ENCODE data around the gene VTA1. TPM values are rescaled to one million over a fixed set of nuclear protein-coding genes. Genes with fewer than 3 reads are reported as not detected.
"Not testable (repeated sequence)": the region's sequence is repeated elsewhere in the genome, so short reads cannot be mapped to it uniquely, and the experiment has no call there.

VTA1 gene
- total RNA-seq (10 to 100 TPM; 29.6 to 35.2 (median 30.7) TPM), polyA plus RNA-seq (22.0 TPM)
- long read RNA-seq, donor 1, full-length matches to known transcripts: 100 of 110 reads
- long read RNA-seq, donor 1, partial matches to known transcripts: 4 of 110 reads
- long read RNA-seq, donor 1, other reads (novel, unspliced or antisense): 6 of 110 reads
- long read RNA-seq, donor 2, full-length matches to known transcripts: 34 of 37 reads
- long read RNA-seq, donor 2, partial matches to known transcripts: 1 of 37 reads
- long read RNA-seq, donor 2, other reads (novel, unspliced or antisense): 2 of 37 reads
- long read RNA-seq, donor 3, full-length matches to known transcripts: 220 of 237 reads
- long read RNA-seq, donor 3, partial matches to known transcripts: 11 of 237 reads
- long read RNA-seq, donor 3, other reads (novel, unspliced or antisense): 6 of 237 reads
- long read RNA-seq, donor 4, full-length matches to known transcripts: 46 of 46 reads
- long read RNA-seq, donor 4, partial matches to known transcripts: 0 of 46 reads
- long read RNA-seq, donor 4, other reads (novel, unspliced or antisense): 0 of 46 reads

DNA sequence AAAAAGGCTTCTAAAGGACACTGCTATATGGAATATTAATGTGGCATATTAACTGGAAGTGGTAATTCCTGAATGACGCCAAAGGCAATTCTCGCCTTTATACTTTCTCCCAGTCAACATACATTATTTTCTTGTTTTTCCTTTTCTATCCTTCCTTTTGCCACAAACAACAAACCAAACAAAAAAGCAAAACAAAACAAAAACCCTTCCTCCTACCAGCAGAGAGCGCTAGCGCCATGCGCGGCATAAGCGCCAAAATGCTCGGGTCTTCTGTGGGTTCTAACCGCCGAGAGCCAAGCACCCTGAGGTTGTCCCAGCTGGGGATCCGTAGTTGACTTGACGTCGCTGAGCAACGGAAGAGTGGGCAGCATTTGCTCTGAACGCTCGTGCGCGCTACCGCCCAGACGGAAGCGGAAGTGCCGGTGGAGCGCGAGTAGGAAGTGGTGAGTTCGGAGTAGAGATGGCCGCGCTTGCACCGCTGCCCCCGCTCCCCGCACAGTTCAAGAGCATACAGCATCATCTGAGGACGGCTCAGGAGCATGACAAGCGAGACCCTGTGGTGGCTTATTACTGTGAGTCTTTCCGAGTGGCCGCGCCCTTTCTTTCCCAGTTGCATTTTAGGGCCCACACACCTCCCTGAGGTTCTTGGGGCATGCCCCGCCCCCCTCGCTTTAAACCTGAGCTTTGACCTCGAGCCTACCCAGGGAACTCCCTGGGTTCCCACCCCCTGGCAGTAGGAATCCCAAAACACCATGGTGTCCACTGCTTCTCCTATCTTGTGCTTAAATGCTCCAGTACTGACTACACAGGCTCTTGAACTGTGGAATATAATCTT, at the start of gene VTA1, which contains the start of gene NMBR:
Gene VTA1 (plus strand): TSS at position 436 of the 835 bp plus-strand sequence. CDS start 25 bp downstream, at position 461.
Gene NMBR (minus strand): TSS at position 295 of the 835 bp plus-strand sequence. CDS start 58,464 bp downstream, outside the sequence.
- DNase-seq (peak; percentile 97 to 98 (median 98)), ATAC-seq (peak; percentile 99 to 100)
- H3K9me3 ChIP-seq (ENCODE audit: control insufficient read depth, low read length): no peaks in the 10 kb centered on the region
- intact Hi-C loops (cut with DNase I): loop anchor here in 2 of 4 donors (5.0 kb wide), 2 partner anchors 60 to 240 kb away; no protein-coding TSS in a partner anchor
- H3K27ac ChIP-seq (ENCODE audit: low read length): peak within 1 kb of the TSS; percentile 0
- H3K4me1 ChIP-seq (ENCODE audit: control insufficient read depth, insufficient read depth, low read length): peaks cover 2% of the 10 kb centered on the region
- WGBS: under 1% methylated on average over 38 of the region's 38 CpGs
- H3K4me3 ChIP-seq (ENCODE audit: low read length): peak within 1 kb of the TSS; percentile 90
- H3K27me3 ChIP-seq (ENCODE audit: control insufficient read depth, insufficient read depth): no peaks in the 10 kb centered on the region

- ATAC-seq; intact Hi-C loops (cut with DNase I): not testable (repeated sequence)
- WGBS: 74% methylated on average over 5 of the region's 5 CpGs
These were observed 42.2 kb upstream of the VTA1 start for GRCh38 chr6:142104820-142105219.

GRCh38 chr6:142110820-142111219, 36.2 kb upstream of the VTA1 start:
- ATAC-seq; H3K4me3 ChIP-seq (ENCODE audit: low read length); H3K4me1 ChIP-seq (ENCODE audit: control insufficient read depth, insufficient read depth, low read length); H3K9me3 ChIP-seq (ENCODE audit: control insufficient read depth, low read length); H3K27me3 ChIP-seq (ENCODE audit: control insufficient read depth, insufficient read depth); H3K27ac ChIP-seq (ENCODE audit: low read length): not testable (repeated sequence)
- 87% methylated on average over 9 of the region's 9 CpGs for WGBS
- intact Hi-C loops (cut with DNase I): loop anchor here in 2 of 4 donors (10.0 kb wide), 2 partner anchors 426 to 436 kb away; no protein-coding TSS in a partner anchor
- DNase-seq: peak in 1 of 3 donors; percentile 9

More at GRCh38 chr6:142104820-142105219, 42.2 kb upstream of the VTA1 start:
- H3K9me3 ChIP-seq (ENCODE audit: control insufficient read depth, low read length); DNase-seq; H3K4me3 ChIP-seq (ENCODE audit: low read length); H3K27ac ChIP-seq (ENCODE audit: low read length); H3K4me1 ChIP-seq (ENCODE audit: control insufficient read depth, insufficient read depth, low read length); H3K27me3 ChIP-seq (ENCODE audit: control insufficient read depth, insufficient read depth): not testable (repeated sequence)

DNA sequence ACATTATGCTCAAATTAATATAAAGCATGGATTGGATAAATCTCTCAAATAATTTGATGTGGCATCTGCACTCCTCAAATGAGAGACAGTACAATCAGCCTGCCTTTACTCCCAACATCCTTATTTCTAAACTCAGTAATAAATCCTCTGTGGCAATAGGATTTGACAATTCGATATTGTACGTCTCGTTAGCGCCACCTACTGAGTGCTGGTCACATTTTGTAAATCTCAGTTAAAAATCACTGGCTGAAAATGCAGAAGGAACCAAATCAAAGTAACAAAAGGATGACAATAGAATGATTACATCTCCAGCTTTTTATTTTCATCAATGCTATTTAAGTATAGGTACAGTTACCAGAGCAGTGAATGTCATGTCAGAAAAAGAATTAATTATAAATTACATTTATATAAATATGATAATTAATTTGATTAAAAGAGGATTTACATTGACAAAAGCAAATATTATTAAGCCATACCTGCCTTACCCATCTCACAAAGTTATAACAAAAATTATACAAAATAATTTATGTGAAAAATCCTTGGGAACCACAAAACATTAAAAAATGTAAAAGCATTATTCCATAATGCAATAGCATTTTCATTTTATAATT, 34.5 kb upstream of the VTA1 start:
- peak; percentile 63 to 85 (median 66) for DNase-seq
- Histone ChIP-seq H3K4me1 (ENCODE audit: control insufficient read depth, insufficient read depth, low read length) (no peaks in the 10 kb centered on the region), H3K27me3 (ENCODE audit: control insufficient read depth, insufficient read depth) (no peaks in the 10 kb centered on the region), H3K27ac (ENCODE audit: low read length) (no peak overlapping the region), H3K9me3 (ENCODE audit: control insufficient read depth, low read length) (no peaks in the 10 kb centered on the region), H3K4me3 (ENCODE audit: low read length) (no peak overlapping the region)
- 0% methylated on average over 4 of the region's 4 CpGs for WGBS
- intact Hi-C loops (cut with DNase I): loop anchor here in 2 of 4 donors (10.0 kb wide), 2 partner anchors 428 to 438 kb away; no protein-coding TSS in a partner anchor
- no peak for ATAC-seq

DNA sequence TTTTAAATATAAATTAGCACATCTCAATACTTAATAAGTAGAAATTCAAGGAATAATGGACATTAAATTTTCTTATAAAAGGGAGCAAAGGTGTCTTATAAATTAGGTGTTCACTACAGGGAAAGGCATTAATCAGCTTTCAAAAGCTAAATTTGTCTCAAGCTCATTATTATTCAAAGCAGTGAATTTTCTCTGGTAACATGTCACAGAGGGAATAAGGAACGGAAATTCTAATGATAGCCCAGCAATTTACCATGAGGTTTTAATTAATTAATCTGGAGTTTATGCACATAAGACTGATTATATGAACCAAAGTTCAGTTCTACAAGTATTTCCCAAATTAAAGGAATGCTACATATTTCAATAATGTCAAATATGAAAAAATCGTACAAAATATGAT, 29.7 kb upstream of the VTA1 start:
- no peaks in the 10 kb centered on the region for H3K4me1 ChIP-seq (ENCODE audit: control insufficient read depth, insufficient read depth, low read length)
- no peaks in the 10 kb centered on the region for H3K9me3 ChIP-seq (ENCODE audit: control insufficient read depth, low read length)
- DNase-seq: no peak
- no peak overlapping the region for H3K4me3 ChIP-seq (ENCODE audit: low read length)
- ATAC-seq: no peak
- no peaks in the 10 kb centered on the region for H3K27me3 ChIP-seq (ENCODE audit: control insufficient read depth, insufficient read depth)
- H3K27ac ChIP-seq (ENCODE audit: low read length): no peak overlapping the region
- intact Hi-C loops (cut with DNase I): loop anchor here in 2 of 4 donors (10.0 kb wide), 2 partner anchors 433 to 443 kb away; no protein-coding TSS in a partner anchor
- WGBS: 74% methylated on average over 2 of the region's 2 CpGs

DNA sequence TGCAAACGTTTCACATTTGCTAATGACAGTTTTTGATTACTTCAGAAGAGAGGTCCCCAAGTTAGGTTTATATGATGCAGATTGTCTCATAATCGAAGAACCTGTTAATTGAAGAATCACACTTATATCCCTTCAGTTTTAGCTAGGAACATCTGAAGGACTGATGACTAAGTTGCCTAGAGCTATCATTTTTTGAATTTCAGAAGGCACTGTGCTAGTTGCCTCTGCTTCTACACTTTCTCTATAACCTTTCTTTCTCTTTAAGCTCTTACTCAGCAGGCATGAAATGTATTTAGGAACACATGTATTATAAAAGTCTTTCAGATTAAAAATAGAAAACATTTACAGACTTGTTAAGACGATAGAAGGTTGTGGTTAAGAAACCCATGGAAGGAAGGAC, 28.7 kb upstream of the VTA1 start:
- no peaks in the 10 kb centered on the region for H3K4me1 ChIP-seq (ENCODE audit: control insufficient read depth, insufficient read depth, low read length)
- intact Hi-C loops (cut with DNase I): loop anchor here in 2 of 4 donors (10.0 kb wide), 2 partner anchors 434 to 444 kb away; no protein-coding TSS in a partner anchor
- H3K9me3 ChIP-seq (ENCODE audit: control insufficient read depth, low read length): no peaks in the 10 kb centered on the region
- DNase-seq (no peak), ATAC-seq (no peak)
- no peak overlapping the region for H3K27ac ChIP-seq (ENCODE audit: low read length)
- no peaks in the 10 kb centered on the region for H3K27me3 ChIP-seq (ENCODE audit: control insufficient read depth, insufficient read depth)
- WGBS: 73% methylated on average over 3 of the region's 3 CpGs
- no peak overlapping the region for H3K4me3 ChIP-seq (ENCODE audit: low read length)

DNA sequence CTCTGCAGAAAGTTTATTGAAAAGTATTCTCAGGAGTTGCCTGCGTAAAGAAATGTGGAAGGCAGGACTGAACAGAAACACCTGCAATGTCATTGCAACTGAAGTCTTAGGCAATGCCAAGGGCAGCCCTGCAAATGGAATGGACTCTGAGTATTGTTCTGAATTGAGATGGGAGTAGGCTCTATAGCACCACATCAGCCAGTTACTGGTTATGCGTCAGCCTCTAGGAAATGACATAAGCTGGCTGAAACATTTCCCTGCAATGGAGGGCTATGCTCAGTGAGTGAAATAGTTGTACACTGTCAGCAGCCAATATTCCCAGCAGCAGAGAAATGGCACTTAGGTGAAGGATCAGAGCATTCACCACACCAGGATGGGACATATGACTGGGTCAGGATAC, 28.1 kb upstream of the VTA1 start:
- Histone ChIP-seq H3K27ac (ENCODE audit: low read length) (no peak overlapping the region), H3K9me3 (ENCODE audit: control insufficient read depth, low read length) (no peaks in the 10 kb centered on the region), H3K4me1 (ENCODE audit: control insufficient read depth, insufficient read depth, low read length) (no peaks in the 10 kb centered on the region), H3K4me3 (ENCODE audit: low read length) (no peak overlapping the region), H3K27me3 (ENCODE audit: control insufficient read depth, insufficient read depth) (no peaks in the 10 kb centered on the region)
- no peak for DNase-seq
- intact Hi-C loops (cut with DNase I): loop anchor here in 2 of 4 donors (10.0 kb wide), 2 partner anchors 434 to 444 kb away; no protein-coding TSS in a partner anchor
- WGBS: 83% methylated on average over 2 of the region's 2 CpGs
- ATAC-seq: no peak

DNA sequence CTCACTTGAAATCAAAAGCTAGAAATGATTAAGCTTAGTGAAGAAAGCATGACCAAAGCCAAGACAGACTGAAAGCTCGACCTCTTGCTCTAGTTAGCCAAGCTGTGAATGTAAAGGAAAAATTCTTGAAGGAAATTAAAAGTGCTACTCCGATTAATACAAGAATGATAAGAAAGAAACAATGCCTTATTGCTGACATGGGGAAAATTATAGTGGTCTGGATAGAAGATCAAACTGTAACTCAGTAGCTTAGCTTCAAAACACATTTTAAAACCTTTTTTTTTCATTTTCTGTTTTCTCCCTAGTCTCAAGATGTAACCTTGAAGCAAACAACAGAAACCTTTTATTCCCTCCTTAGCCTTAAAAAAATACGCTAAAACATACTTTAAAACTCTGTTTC, 25.7 kb upstream of the VTA1 start:
- WGBS: 72% methylated on average over 3 of the region's 3 CpGs
- Histone ChIP-seq H3K27ac (ENCODE audit: low read length) (no peak overlapping the region), H3K4me1 (ENCODE audit: control insufficient read depth, insufficient read depth, low read length) (no peaks in the 10 kb centered on the region), H3K27me3 (ENCODE audit: control insufficient read depth, insufficient read depth) (no peaks in the 10 kb centered on the region), H3K9me3 (ENCODE audit: control insufficient read depth, low read length) (no peaks in the 10 kb centered on the region), H3K4me3 (ENCODE audit: low read length) (no peak overlapping the region)
- DNase-seq (no peak), ATAC-seq (no peak)
- intact Hi-C loops (cut with DNase I): no loop called here

DNA sequence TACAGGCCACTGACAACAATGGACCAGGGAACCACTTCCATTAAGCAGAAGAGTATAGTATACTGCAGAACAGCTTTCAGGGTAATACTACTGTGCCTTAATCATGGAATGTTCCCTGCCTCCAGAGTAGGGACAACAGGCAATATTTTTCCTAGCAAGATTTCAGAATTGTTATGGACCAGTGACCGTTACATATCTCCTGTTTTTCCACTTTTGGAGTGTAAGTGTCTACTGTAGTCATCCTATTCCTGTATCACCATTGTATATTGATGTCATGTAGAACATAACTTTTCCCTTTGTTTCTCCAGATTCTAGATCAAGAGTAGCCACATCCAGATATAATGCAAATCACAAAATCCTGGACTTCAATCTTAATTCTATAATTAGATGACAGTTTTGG, 16.2 kb upstream of the VTA1 start:
- WGBS: 77% methylated on average over 1 of the region's 1 CpG
- intact Hi-C loops (cut with DNase I): no loop called here
- ATAC-seq (no peak), DNase-seq (no peak)
- Histone ChIP-seq H3K4me3 (ENCODE audit: low read length) (no peak overlapping the region), H3K4me1 (ENCODE audit: control insufficient read depth, insufficient read depth, low read length) (no peaks in the 10 kb centered on the region), H3K27me3 (ENCODE audit: control insufficient read depth, insufficient read depth) (no peaks in the 10 kb centered on the region), H3K9me3 (ENCODE audit: control insufficient read depth, low read length) (no peaks in the 10 kb centered on the region), H3K27ac (ENCODE audit: low read length) (no peak overlapping the region)

DNA sequence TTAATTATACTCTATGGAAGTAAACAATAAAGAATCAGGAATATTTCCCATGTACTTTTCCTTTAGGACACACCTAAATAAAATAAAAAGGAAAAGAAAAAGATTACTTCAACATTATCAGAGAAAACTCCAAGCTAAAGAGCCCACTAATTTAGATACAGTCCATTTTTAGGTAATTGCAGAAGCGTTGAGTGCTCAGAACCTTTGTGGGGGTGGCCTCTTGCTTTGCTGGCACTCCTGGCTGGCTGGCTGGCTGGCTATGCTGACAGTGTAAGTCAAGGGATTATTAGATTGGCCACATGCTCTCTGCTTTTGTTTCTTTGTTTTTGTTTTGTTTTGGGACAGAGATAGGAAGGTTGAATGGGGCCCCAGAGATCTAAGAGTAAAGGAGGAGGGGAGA, 14.4 kb upstream of the VTA1 start, which contains the start of gene GJE1:
Gene GJE1 (plus strand): TSS at position 301 of the 400 bp plus-strand sequence. CDS start 234 bp downstream, outside the sequence.
- ATAC-seq (no peak), DNase-seq (no peak)
- intact Hi-C loops (cut with DNase I): no loop called here
- WGBS: 61% methylated on average over 1 of the region's 1 CpG
- no peaks in the 10 kb centered on the region for H3K27me3 ChIP-seq (ENCODE audit: control insufficient read depth, insufficient read depth)
- H3K4me3 ChIP-seq (ENCODE audit: low read length): no peak within 1 kb of the TSS
- no peak within 1 kb of the TSS for H3K27ac ChIP-seq (ENCODE audit: low read length)
- no peaks in the 10 kb centered on the region for H3K4me1 ChIP-seq (ENCODE audit: control insufficient read depth, insufficient read depth, low read length)
- no peaks in the 10 kb centered on the region for H3K9me3 ChIP-seq (ENCODE audit: control insufficient read depth, low read length)

All from right cardiac atrium (tissue), 5 donors.